WTC11 (cell line): ENCODE data around the gene ZNF341. TPM values are rescaled to one million over a fixed set of nuclear protein-coding genes. Genes with fewer than 3 reads are reported as not detected.

Experiments
- ATAC-seq: fragments of 200-7000 bp; cut with Tn5 transposase; 2 replicates; pipeline ENCODE4 v1.10.0; 2021; ENCODE audit warnings: mild to moderate bottlenecking, moderate library complexity
- CTCF ChIA-PET: fragments of 300-600 bp; sonication (Branson Sonifier 250); formaldehyde crosslinking; loops from one replicate; lab custom pipeline; 2021; ENCODE audit warnings: antibody characterized with exemption; lab: Charles Lee
- POLR2A ChIA-PET: fragments of 350-600 bp; sonication (Branson Sonifier 250); formaldehyde crosslinking; loops from one replicate; lab custom pipeline; 2021; ENCODE audit warnings: antibody characterized with exemption; lab: Charles Lee
- DNase-seq: peaks from one replicate; pipeline ENCODE4 v3.0.0; 2021; ENCODE audit warnings: low spot score
- H3K27ac Mint-ChIP-seq: 2 replicates; pipeline ENCODE4 v1.8.0; 2021; ENCODE audit warnings: mixed read lengths
- H3K27me3 Mint-ChIP-seq: 2 replicates; pipeline ENCODE4 v1.8.0; 2021; ENCODE audit warnings: low read depth, mild to moderate bottlenecking, moderate library complexity, mixed read lengths
- H3K36me3 Mint-ChIP-seq: 2 replicates; pipeline ENCODE4 v1.8.0; 2021; ENCODE audit warnings: mixed read lengths
- H3K4me1 Mint-ChIP-seq: 2 replicates; pipeline ENCODE4 v1.8.0; 2022; ENCODE audit warnings: mixed read lengths
- H3K4me3 Mint-ChIP-seq: 2 replicates; pipeline ENCODE4 v1.8.0; 2021; ENCODE audit warnings: mild to moderate bottlenecking, moderate library complexity, mixed read lengths
- H3K9me3 Mint-ChIP-seq: 2 replicates; pipeline ENCODE4 v1.8.0; 2021; ENCODE audit warnings: mixed read lengths
- CREB1 ChIP-seq: sonication (generic); formaldehyde crosslinking; IDR thresholded peaks from 2 replicates; pipeline ENCODE4 v1.8.0; 2023; ENCODE audit warnings: mild to moderate bottlenecking, missing genetic modification reagents
- EMX1 ChIP-seq: fragments of 250-450 bp; sonication (Bioruptor Pico); IDR thresholded peaks from 2 replicates; pipeline ENCODE4 v1.8.0; 2021; ENCODE audit warnings: mild to moderate bottlenecking
- ESRRA ChIP-seq: sonication (generic); formaldehyde crosslinking; IDR thresholded peaks from 2 replicates; pipeline ENCODE4 v1.8.1; 2022; ENCODE audit warnings: mild to moderate bottlenecking, missing genetic modification reagents, borderline replicate concordance
- FOXJ3 ChIP-seq: sonication (generic); formaldehyde crosslinking; IDR thresholded peaks from 2 replicates; pipeline ENCODE4 v1.9.0; 2021; ENCODE audit warnings: missing genetic modification reagents, mild to moderate bottlenecking, borderline replicate concordance
- FOXK1 ChIP-seq: sonication (generic); formaldehyde crosslinking; IDR thresholded peaks from 2 replicates; pipeline ENCODE4 v1.8.0; 2022; ENCODE audit warnings: mild to moderate bottlenecking, moderate library complexity, missing genetic modification reagents
- FOXP1 ChIP-seq: sonication (generic); formaldehyde crosslinking; IDR thresholded peaks from 2 replicates; pipeline ENCODE4 v1.8.0; 2022; ENCODE audit warnings: missing genetic modification reagents, mild to moderate bottlenecking, moderate library complexity, borderline replicate concordance
- JAZF1 ChIP-seq: fragments of 250-450 bp; sonication (Bioruptor Pico); IDR thresholded peaks from 2 replicates; pipeline ENCODE4 v1.9.0; 2021; ENCODE audit warnings: moderate library complexity, mild to moderate bottlenecking, inconsistent platforms
- JUN ChIP-seq: sonication (generic); formaldehyde crosslinking; IDR thresholded peaks from 2 replicates; pipeline ENCODE4 v1.8.0; 2023; ENCODE audit warnings: mild to moderate bottlenecking, missing genetic modification reagents
- MXD4 ChIP-seq: fragments of 250-450 bp; sonication (Bioruptor Pico); IDR thresholded peaks from 2 replicates; pipeline ENCODE4 v1.8.0; 2021; ENCODE audit warnings: mild to moderate bottlenecking, moderate library complexity, borderline replicate concordance
- NFE2L1 ChIP-seq: sonication (generic); formaldehyde crosslinking; IDR thresholded peaks from 2 replicates; pipeline ENCODE4 v1.8.1; 2023; ENCODE audit warnings: missing genetic modification reagents
- PRRX2 ChIP-seq: fragments of 250-450 bp; sonication (Bioruptor Pico); IDR thresholded peaks from 2 replicates; pipeline ENCODE4 v1.8.0; 2021; ENCODE audit warnings: mild to moderate bottlenecking
- SOX15 ChIP-seq: fragments of 250-450 bp; sonication (Bioruptor Pico); IDR thresholded peaks from 2 replicates; pipeline ENCODE4 v1.9.0; 2021; ENCODE audit warnings: mild to moderate bottlenecking
- SP1 ChIP-seq: sonication (generic); formaldehyde crosslinking; conservative IDR thresholded peaks from 2 replicates; pipeline ENCODE4 v1.8.1; 2022; ENCODE audit warnings: missing genetic modification reagents
- TEAD1 ChIP-seq: sonication (generic); formaldehyde crosslinking; IDR thresholded peaks from 2 replicates; pipeline ENCODE4 v1.8.0; 2022; ENCODE audit warnings: mild to moderate bottlenecking, missing genetic modification reagents
- ZNF219 ChIP-seq: sonication (generic); formaldehyde crosslinking; IDR thresholded peaks from 2 replicates; pipeline ENCODE4 v1.8.0; 2023; ENCODE audit warnings: missing genetic modification reagents, mild to moderate bottlenecking, borderline replicate concordance
- ZNF232 ChIP-seq: sonication (generic); formaldehyde crosslinking; IDR thresholded peaks from 2 replicates; pipeline ENCODE4 v1.8.0; 2022; ENCODE audit warnings: mild to moderate bottlenecking, missing genetic modification reagents
- ZNF317 ChIP-seq: sonication (generic); formaldehyde crosslinking; IDR thresholded peaks from 2 replicates; pipeline ENCODE4 v1.8.1; 2023; ENCODE audit warnings: low read depth, mild to moderate bottlenecking, moderate library complexity, missing genetic modification reagents, borderline replicate concordance
- ZNF423 ChIP-seq: fragments of 250-450 bp; sonication (Bioruptor Pico); IDR thresholded peaks from 2 replicates; pipeline ENCODE4 v2.1.2; 2022; ENCODE audit warnings: mild to moderate bottlenecking, moderate library complexity
- ZNF671 ChIP-seq: fragments of 250-450 bp; sonication (Bioruptor Pico); IDR thresholded peaks from 2 replicates; pipeline ENCODE4 v1.8.0; 2021; ENCODE audit warnings: mild to moderate bottlenecking
- total RNA-seq: library from RNA; stranded (reverse); gene quantifications from 3 replicates; pipeline ENCODE4 v1.2.3, GENCODE V29; 2021
- TF ChIP-seq, protein P1 (sequence below): sonication (generic); formaldehyde crosslinking; IDR thresholded peaks from 2 replicates; pipeline ENCODE4 v1.8.1; 2022; ENCODE audit warnings: mild to moderate bottlenecking, moderate library complexity, missing genetic modification reagents
- TF ChIP-seq, protein P2 (sequence below): sonication (generic); formaldehyde crosslinking; IDR thresholded peaks from 2 replicates; pipeline ENCODE4 v1.8.1; 2022; ENCODE audit warnings: low read depth, missing genetic modification reagents, borderline replicate concordance
- TF ChIP-seq, protein P3 (sequence below): sonication (generic); formaldehyde crosslinking; IDR thresholded peaks from 2 replicates; pipeline ENCODE4 v1.8.1; 2023; ENCODE audit warnings: mild to moderate bottlenecking, missing genetic modification reagents, moderate library complexity
- TF ChIP-seq, protein P4 (sequence below): sonication (generic); formaldehyde crosslinking; IDR thresholded peaks from 2 replicates; pipeline ENCODE4 v1.8.1; 2023; ENCODE audit warnings: mild to moderate bottlenecking, missing genetic modification reagents, borderline replicate concordance
- TF ChIP-seq, protein P5 (sequence below): sonication (generic); formaldehyde crosslinking; IDR thresholded peaks from 2 replicates; pipeline ENCODE4 v1.8.0; 2022; ENCODE audit warnings: mild to moderate bottlenecking, missing genetic modification reagents

Gene ZNF341
- total RNA-seq, 1 experiment from 2014 or later, result 9.6 TPM

DNA sequence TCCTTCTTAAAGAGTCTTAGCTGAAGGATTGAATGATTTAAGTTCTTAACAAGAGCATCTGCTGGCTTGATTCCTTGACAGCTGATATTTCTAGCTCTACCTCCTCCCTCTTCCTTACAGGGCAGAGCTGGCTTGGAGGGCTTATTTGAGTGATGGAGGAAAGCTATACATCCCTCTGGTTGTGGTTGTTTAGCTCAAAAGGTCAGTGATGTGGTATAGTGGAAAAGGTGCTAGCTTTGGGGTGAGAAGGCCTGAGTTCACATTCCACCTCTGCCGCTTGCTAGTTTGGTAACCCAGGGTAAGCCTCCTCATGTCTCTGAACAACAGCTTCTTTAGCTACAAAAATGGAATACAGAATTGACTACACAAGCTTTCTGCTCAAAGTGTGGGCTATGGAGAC is 87.7 kb downstream of the ZNF341 start:
- Mint-ChIP-seq H3K27ac (0 out of 2 replicates have a peak overlapping the region, but pooled peaks have one; percentile 77), H3K4me1 (peaks cover 6% of the 10 kb centered on the region), H3K9me3 (no peaks in the 10 kb centered on the region), H3K4me3 (no peak overlapping the region), H3K27me3 (no peaks in the 10 kb centered on the region), H3K36me3 (no peaks in the 10 kb centered on the region)
- ChIA-PET POLR2A (no interaction called here), CTCF (interaction anchor here (0.6 to 1.3 kb wide), 2 partner anchors 44 to 474 kb away, joined by 4 to 5 read pairs; no protein-coding TSS in a partner anchor)
- no peak for TF ChIP-seq FOXP1 (CRISPR knock-in tag)
- TF ChIP-seq, protein P1, sequence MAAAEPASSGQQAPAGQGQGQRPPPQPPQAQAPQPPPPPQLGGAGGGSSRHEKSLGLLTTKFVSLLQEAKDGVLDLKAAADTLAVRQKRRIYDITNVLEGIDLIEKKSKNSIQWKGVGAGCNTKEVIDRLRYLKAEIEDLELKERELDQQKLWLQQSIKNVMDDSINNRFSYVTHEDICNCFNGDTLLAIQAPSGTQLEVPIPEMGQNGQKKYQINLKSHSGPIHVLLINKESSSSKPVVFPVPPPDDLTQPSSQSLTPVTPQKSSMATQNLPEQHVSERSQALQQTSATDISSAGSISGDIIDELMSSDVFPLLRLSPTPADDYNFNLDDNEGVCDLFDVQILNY (CRISPR knock-in tag), result no peak
- TF ChIP-seq FOXJ3 (CRISPR knock-in tag), result no peak
- no peak for TF ChIP-seq ZNF423 (CRISPR knock-in tag)
- TF ChIP-seq SP1 (CRISPR knock-in tag), result no peak
- no peak for TF ChIP-seq ZNF671 (CRISPR knock-in tag)
- no peak for TF ChIP-seq CREB1
- no peak for TF ChIP-seq ZNF219 (CRISPR knock-in tag)
- no peak for TF ChIP-seq PRRX2 (CRISPR knock-in tag)
- TF ChIP-seq ZNF232, result no peak
- TF ChIP-seq ZNF317 (CRISPR knock-in tag), result no peak
- no peak for TF ChIP-seq JAZF1 (CRISPR knock-in tag)
- TF ChIP-seq, protein P2, sequence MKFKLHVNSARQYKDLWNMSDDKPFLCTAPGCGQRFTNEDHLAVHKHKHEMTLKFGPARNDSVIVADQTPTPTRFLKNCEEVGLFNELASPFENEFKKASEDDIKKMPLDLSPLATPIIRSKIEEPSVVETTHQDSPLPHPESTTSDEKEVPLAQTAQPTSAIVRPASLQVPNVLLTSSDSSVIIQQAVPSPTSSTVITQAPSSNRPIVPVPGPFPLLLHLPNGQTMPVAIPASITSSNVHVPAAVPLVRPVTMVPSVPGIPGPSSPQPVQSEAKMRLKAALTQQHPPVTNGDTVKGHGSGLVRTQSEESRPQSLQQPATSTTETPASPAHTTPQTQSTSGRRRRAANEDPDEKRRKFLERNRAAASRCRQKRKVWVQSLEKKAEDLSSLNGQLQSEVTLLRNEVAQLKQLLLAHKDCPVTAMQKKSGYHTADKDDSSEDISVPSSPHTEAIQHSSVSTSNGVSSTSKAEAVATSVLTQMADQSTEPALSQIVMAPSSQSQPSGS, result no peak
- no peak for ATAC-seq
- no peak for DNase-seq

DNA sequence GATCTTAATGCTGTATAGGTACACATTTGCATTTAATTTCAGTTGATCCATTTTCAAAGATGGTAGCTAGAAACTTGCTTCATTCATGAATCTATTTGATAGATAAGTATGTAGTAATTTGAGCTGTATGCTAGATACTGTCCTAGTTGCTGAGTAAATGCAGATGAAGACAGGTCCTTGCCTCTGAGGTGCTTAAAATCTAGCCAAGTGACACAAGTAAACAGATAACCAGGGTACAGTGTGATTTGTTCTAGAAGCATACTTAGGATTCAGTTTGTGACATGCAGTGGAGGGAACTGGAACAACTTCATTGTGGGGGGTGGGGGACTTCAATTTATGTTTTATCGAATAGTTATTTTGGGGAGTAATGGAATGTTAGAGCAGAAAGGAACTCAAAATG is 88.6 kb downstream of the ZNF341 start:
- ATAC-seq (no peak), DNase-seq (no peak)
- no peaks in the 10 kb centered on the region for H3K27me3 Mint-ChIP-seq
- CTCF ChIA-PET, result no interaction called here
- TF ChIP-seq FOXK1 (CRISPR knock-in tag) (no peak), SOX15 (CRISPR knock-in tag) (no peak), EMX1 (CRISPR knock-in tag) (no peak), ZNF423 (CRISPR knock-in tag) (no peak), JUN (CRISPR knock-in tag) (no peak), TEAD1 (CRISPR knock-in tag) (no peak), ZNF219 (CRISPR knock-in tag) (no peak), NFE2L1 (CRISPR knock-in tag) (no peak), FOXJ3 (CRISPR knock-in tag) (no peak), ESRRA (CRISPR knock-in tag) (no peak), MXD4 (CRISPR knock-in tag) (no peak)
- TF ChIP-seq, protein P3, sequence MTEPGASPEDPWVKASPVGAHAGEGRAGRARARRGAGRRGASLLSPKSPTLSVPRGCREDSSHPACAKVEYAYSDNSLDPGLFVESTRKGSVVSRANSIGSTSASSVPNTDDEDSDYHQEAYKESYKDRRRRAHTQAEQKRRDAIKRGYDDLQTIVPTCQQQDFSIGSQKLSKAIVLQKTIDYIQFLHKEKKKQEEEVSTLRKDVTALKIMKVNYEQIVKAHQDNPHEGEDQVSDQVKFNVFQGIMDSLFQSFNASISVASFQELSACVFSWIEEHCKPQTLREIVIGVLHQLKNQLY (CRISPR knock-in tag), result no peak
- TF ChIP-seq, protein P4, sequence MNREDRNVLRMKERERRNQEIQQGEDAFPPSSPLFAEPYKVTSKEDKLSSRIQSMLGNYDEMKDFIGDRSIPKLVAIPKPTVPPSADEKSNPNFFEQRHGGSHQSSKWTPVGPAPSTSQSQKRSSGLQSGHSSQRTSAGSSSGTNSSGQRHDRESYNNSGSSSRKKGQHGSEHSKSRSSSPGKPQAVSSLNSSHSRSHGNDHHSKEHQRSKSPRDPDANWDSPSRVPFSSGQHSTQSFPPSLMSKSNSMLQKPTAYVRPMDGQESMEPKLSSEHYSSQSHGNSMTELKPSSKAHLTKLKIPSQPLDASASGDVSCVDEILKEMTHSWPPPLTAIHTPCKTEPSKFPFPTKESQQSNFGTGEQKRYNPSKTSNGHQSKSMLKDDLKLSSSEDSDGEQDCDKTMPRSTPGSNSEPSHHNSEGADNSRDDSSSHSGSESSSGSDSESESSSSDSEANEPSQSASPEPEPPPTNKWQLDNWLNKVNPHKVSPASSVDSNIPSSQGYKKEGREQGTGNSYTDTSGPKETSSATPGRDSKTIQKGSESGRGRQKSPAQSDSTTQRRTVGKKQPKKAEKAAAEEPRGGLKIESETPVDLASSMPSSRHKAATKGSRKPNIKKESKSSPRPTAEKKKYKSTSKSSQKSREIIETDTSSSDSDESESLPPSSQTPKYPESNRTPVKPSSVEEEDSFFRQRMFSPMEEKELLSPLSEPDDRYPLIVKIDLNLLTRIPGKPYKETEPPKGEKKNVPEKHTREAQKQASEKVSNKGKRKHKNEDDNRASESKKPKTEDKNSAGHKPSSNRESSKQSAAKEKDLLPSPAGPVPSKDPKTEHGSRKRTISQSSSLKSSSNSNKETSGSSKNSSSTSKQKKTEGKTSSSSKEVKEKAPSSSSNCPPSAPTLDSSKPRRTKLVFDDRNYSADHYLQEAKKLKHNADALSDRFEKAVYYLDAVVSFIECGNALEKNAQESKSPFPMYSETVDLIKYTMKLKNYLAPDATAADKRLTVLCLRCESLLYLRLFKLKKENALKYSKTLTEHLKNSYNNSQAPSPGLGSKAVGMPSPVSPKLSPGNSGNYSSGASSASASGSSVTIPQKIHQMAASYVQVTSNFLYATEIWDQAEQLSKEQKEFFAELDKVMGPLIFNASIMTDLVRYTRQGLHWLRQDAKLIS (CRISPR knock-in tag), result no peak
- TF ChIP-seq, protein P5, sequence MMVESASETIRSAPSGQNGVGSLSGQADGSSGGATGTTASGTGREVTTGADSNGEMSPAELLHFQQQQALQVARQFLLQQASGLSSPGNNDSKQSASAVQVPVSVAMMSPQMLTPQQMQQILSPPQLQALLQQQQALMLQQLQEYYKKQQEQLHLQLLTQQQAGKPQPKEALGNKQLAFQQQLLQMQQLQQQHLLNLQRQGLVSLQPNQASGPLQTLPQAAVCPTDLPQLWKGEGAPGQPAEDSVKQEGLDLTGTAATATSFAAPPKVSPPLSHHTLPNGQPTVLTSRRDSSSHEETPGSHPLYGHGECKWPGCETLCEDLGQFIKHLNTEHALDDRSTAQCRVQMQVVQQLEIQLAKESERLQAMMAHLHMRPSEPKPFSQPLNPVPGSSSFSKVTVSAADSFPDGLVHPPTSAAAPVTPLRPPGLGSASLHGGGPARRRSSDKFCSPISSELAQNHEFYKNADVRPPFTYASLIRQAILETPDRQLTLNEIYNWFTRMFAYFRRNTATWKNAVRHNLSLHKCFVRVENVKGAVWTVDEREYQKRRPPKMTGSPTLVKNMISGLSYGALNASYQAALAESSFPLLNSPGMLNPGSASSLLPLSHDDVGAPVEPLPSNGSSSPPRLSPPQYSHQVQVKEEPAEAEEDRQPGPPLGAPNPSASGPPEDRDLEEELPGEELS, result no peak
- TF ChIP-seq, all 79 proteins: peak for 0
- no peaks in the 10 kb centered on the region for H3K9me3 Mint-ChIP-seq
- peak overlapping the region; percentile 52 for H3K27ac Mint-ChIP-seq
- peaks cover 11% of the 10 kb centered on the region for H3K4me1 Mint-ChIP-seq
- H3K4me3 Mint-ChIP-seq, result no peak overlapping the region
- H3K36me3 Mint-ChIP-seq, result no peaks in the 10 kb centered on the region
- POLR2A ChIA-PET, result no interaction called here
